HL-60/S4 treated with phorbol 12-myristate 13-acetate at 8.2 ng/mL for 4 days and 3 days (cell line): Measurements from ENCODE around the gene ASTN2.

Experiments used
- in situ Hi-C: fragments of 300-500 bp; cut with MboI; formaldehyde crosslinking; loops from 2 replicates; pipeline ENCODE4 v1.15.0; 2022; ENCODE audit warnings: low sequenced_read_pairs

Gene ASTN2

DNA sequence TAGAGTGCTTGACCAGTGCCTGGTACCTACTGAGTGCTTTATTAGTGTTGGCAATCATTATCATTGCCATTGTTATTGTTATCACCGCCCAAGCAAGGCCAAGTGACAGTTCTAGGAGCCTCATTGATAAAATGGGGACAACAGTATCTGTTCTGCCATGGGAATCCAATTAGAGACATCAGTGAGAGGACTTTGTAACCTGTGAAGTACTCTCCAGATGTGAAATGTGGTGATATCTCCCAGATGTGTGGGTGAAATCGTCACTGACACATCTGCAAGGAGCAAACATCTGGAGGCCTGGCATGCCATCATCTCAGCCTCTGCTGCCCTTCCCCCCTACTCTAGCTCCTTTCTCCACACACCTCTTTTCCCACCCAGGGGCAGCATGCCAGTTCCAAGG lies 1000.5 kb downstream of the ASTN2 start:
- in situ Hi-C loops = no loop called here

DNA sequence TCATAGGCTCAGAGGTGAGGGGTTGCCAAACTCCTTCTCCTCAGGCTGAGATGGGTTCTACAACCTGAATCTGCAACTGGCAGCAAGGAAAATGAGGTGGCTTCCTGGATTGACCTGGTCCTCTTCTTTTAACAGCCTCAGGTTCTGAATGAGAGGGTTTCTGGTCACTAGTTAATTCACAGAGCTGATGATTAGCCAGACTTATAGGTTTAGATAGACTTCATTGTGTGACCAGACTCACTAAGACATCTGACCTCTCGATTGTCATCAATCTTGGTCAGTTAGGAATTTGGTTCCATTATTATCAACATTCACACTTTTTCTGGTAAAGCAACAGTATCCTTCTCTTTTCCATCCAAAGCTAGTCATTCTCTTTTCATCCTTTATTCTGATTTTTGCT lies 1003.4 kb downstream of the ASTN2 start:
- in situ Hi-C loops = no loop called here

DNA sequence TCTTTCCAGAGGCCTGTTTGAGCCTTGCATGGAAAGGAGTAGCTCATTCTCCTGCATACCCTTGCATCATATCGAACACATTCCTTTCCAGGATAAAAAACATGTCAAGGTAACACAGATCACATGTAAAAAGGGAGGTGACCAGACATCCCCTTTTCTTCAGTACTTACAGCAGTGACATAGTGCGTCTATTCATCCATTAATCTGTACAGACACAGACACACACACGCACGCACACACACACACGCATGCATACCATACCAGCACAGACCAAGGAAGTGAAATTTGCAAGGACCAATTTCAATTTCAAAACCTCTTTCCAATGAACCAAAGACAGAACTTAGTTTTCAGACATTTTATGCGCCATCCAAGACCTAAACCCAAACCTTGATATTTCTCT lies 1005.2 kb downstream of the ASTN2 start:
- in situ Hi-C loops = no loop called here

DNA sequence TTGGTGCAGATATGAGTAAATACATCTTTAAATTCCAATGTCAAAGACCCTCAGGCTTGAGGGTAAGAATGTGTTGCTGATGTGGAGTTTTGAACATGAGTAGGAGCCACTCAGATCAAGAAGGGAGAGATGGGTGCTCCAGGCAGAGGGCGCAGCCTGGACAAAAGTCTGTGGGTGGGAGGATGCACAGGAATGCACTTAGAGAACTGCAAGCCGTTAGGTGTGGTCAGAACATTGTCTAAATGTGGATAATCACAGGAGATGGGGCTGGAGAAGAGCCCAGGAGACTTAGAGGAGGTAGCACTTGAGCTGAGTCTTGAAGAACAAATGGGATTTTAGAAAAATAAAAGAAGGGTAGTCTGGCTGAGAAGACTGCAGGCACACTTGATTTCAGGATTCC lies 1005.7 kb downstream of the ASTN2 start:
- in situ Hi-C loops = no loop called here

DNA sequence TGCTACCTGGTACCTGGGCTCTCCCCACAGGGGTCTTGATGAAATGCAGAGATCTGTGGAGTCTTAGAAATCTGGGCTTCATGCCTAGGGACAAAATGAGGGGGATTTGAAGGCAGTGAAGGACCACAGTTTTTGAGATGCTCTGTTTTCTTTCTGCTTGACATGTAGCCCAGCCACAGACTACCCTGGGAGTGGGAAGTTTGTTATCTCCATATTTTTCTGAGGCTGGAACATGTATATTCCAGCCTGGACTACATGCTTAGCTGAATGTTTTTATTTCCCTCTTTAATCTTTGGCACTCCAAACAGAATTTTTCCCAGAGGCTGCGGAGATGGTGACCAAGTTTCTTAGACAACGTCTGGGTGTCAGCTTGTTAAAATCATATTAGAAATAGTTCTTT lies 1008.4 kb downstream of the ASTN2 start:
- in situ Hi-C loops = no loop called here

DNA sequence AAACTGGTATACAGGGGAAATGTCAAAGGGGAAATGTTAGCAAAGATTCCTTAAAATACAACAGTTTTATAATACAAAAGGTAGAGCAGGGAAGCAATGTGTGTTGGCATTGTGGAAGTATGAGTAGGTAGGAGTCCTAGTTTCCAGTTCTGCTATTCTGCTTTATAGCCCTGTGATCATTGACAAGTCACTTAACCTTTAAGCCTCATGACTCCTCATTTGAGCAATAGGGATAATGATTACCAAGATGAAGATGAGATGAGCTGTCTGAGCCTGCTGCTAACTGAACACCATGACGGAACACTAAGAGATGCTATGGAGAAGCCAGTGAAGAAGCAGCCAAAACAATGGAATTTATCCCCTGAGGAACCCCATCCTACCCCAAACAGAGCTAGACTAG lies 1009.5 kb downstream of the ASTN2 start:
- in situ Hi-C loops = no loop called here

DNA sequence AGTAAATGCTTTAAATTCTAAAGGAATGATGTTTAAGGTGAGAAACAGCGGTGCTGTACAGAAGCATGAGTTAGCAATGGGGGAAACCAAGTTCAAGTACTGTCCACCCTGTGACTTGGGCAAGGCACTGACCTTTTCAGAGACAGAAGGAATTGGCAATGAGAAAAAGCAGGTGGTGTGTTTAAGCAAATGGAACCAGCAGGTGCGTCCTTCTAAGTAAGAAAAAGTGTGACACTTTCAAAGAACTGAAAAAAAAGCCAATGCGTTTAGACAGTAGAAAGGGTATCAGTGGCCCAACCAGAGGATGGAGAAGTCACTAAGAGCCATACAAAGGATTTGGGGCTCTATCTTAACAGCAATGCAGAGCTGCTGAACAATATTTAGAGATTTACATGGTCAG lies 1010.6 kb downstream of the ASTN2 start:
- in situ Hi-C loops = no loop called here

DNA sequence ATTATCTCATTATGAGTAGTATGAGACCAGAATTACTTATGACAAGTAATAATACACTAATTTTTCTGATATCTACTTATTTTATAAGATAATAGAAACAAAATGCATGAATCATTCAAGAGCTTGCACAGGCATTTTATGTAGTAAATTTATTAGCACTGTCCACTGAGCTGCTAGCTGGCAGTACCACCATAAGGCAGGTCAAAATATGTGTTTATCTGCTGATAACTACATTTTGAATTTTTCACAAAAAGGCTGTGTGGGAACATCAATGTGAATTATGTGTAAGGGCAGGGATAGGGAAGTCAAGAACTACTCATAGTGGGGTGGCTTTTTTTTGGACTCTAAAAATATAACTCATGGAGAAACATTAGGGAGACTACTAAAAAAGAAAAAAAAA lies 1011.7 kb downstream of the ASTN2 start:
- in situ Hi-C loops = no loop called here

DNA sequence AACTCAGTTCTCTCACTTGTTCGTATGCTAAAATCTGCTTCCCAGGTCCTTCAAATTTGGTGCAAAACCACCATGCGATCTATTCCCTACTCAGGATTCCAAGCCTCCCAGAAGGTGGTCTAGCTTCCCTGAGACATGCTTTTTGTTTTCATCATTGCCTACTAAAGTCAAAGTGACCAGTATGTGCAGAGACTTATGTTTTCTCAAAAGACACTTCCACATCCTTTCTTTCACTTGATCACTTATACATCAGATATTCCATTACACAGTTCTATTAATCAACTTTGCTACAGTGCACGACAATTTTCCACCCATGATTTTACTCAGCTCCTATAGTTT lies 1019.2 kb downstream of the ASTN2 start:
- in situ Hi-C loops = no loop called here

DNA sequence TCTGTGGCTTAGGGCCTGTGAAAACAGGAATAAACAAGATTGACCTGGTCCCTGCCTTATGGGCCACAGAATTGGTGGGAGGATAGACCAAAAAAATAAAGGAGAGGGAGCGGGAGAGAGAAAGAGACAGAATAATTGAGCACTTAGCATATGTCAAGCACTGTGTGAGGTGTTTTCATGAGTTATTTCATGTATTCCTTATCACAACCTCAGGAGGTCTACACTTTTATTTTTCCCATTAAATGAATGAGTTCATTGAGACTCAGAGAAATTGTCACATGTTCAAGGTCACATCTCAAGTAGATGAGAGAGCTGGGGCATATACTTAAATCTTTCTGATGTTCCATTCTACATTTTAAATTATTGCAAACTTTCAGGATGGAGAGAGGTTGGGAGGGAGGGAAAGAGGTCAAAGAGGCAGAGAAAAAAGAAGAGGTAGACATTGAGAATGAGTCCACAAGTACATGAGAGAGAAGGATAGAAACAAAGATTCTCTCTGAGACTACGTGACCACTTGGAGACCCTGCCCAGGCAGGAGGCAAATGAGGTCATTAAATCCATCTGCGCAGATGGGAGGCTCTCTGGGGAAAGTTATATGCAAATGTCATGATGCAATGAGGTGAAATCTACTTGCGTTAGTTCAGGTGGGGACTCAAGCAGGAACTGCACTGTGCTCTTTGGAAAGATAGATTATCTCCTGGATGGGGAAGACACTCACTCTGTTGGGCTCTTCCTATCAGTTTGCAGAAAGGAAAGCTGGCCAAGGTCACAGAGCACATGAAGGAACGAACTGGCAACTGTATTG lies 1019.8 kb downstream of the ASTN2 start:
- in situ Hi-C loops = no loop called here

DNA sequence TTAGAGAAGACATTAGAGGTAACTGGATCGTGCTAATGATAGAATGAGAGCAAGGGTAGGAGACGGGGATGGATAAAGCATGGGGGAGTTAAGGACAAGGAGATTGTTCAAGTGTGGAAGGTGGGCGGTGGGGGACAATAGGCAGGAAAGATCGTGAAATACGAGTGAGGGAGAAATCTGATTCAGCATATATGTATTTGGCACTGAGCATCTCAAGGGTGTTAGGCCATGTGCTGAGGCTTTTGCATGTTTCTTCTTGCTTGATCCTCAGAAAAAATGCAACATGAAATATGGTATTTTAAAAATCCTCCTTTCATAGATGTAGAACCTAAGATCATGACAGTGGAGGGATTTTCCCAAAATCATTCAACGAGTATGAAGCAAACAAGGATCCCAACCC lies 1020.8 kb downstream of the ASTN2 start:
- in situ Hi-C loops = no loop called here

DNA sequence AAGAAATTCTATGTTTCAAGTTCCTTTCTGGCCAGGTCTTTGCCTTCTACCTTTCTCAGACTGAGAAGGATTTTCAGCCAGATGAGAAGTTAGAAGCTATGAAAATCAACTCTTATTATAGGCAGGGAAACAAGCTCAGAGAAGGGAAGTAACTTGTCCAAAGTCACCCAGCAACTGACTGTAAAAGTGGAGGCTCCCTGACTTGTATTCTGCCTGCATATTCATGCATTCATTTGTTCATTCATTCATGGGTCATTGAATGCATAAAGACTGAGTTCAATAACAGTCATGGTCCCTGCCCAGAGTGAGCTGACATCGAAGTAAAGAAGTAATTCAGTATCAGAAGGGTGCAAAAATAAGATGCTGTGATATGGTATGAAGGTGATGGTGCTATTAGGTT lies 1021.7 kb downstream of the ASTN2 start:
- in situ Hi-C loops = no loop called here

DNA sequence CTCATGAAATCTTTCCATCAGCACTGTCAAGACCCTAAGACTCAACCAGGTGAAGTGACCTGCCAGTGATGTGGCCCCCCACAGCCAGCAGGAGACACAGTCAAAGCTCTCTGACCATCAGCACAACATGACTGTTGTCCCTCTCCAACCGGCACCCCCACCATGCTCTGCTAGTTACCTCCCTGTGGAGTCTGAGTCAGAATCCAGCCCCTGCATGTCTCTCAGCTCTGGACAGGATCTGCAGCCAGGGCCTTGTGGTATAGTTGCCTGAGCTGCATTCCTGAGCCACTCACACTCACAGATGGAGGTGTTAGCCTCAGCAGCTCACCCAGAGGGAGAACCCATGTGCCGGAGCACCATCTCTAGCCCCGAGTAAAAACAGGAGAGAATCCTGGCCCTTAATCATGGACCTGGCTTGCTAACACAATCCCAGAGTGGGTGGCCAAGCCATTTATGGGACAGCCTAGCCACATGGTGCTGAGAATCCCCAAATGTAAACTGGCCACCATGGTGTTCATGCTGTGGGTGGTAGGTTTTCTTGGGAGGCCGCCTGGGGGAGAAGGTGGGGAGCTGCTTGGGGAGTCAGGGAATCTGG lies 1023.5 kb downstream of the ASTN2 start:
- in situ Hi-C loops = no loop called here

DNA sequence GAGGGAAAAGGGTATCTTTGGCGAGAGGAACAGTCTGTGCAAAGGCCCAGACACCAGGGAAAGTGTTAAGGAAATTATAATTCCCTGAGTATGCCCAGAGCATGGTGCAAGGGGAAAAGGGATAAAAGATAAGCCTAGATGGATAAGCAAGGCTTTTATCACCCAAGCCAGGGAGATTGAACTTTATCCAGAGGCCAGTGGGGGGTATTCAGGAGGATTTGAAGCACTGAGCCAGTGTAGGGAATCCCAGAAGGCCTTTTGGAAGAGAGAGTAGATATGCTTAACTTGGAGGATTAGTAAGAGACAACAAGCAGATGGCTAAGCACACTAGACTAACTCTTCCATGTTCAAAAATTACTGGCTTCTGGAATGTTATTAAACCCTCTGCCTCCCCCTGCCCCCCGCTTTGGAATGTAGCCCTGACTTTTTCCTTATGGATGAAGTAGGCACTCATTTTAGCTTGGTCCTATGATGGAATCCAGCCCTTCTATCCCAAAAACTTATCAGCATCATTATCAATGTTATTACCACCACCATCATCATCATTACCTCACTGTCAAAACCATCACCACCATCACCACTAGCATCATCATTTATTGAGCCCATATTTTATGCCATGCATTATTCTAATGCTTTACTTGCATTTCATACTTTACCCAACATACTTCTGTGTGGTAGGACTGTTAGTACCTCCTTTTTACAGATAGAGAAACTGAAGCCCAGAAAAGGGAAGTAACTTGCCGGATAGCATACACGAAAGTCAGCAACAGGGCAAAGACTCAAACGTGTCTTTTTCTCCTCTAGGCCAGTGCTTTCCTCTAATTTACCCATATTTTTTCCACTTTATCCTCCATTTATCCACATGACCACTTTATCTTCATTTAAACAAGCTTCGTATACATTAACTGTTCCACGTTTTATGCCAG lies 1024.3 kb downstream of the ASTN2 start:
- in situ Hi-C loops = no loop called here

DNA sequence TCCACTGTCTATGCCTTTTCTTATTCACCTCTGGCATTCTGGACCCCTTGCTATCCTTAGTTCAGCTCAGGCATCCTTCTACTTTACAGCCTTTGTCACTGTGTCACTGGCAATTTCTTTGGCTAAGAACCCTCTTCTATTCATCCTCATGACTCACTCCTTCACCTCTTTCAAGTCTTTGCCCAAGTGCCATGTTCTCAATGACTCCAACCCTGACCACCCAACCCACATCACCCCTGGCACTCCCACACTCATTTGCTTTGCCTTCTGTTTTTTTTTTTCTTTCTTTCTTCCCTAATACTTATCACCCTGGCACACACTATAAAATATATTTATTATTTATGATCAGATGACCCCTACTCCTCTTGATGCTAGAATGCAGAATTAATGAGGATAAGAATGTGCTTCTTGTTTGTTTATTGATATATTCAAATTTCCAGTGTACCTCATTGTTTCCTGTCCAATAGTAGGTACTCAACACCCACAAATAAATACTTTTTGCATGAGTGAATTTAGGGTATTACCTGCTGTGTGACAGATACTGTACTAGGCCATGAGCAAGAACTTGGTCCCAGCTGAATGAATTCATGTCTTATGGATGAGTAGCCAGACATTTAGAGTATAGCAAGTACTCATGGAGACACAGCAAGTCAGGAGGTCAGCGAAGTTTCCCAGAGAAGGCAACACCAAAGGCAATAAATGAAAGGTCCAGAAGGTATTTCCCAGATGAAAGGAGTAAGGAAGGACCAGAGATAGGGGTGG lies 1025.1 kb downstream of the ASTN2 start:
- in situ Hi-C loops = no loop called here

DNA sequence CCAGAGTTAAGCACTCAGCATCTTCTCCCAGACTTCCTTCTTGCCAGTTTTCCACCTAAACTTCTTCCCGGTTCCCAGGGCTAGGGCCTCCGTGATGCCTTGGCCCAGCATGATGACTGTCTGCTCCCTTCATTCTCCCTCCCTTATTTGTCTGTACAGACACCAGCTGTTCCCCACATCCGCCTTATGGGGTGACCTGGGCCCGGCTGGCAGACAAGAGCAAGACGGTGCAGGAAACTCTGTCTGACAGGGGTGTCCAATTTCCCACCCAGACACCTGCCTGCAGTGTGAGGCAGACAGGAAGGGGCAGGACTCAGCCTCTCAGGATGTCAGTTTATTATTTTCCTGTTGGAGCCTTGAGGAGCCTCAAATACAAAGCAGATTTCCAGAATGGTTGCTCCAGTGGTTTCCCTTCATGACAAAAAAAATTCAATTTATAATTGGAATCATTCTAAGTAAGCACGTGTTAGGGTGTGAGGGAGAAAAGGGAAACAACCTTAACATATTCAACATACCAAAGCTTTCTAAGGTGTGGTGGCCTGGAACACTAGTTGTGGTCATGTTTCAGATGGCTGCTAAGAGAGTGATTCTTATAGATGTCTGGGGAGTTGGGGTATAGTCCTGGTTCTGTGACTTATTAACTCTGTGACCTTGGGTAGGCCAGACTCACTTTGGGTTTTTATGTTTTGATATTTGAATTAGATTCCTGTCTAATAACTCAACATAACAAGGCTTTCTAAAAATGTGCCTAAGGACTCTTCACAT lies 1026.7 kb downstream of the ASTN2 start:
- in situ Hi-C loops = no loop called here

DNA sequence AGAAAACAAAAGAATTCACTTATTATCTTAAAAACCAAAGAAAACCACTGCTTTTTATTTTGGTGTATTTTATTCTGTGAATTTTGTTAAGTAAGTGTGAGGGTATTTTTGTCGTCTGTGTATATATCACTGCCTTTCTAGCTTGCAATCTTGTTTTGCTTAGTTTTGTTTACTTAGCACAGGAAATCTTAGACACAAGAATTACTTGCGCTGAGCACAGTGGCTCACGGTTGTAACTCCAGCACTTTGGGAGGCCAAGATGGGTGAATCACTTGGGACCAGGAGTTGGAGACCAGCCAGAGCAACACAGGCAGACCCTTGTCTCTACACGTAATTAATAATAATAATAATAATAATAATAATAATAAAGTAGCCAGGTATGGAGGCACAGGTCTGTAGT lies 1030.9 kb downstream of the ASTN2 start:
- in situ Hi-C loops = no loop called here

DNA sequence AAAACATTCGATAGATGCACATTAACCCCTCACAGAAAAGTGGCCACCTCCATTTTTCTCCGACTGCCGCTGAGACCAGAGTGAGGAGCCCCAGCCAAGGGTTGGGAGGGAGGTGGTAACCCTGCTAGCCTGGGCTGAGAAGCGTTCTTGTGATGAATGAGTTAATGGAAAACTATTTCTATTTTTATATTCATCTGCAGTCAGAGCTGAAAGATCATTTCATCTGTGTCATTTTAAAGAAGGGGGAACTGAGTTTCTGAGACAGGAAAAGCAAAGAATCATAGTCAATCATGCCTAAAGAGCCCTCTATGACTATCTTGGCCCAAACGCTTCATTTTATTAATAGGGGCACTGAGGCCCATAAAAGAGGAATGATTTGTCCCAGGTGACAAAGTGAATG lies 1031.7 kb downstream of the ASTN2 start:
- in situ Hi-C loops = no loop called here

DNA sequence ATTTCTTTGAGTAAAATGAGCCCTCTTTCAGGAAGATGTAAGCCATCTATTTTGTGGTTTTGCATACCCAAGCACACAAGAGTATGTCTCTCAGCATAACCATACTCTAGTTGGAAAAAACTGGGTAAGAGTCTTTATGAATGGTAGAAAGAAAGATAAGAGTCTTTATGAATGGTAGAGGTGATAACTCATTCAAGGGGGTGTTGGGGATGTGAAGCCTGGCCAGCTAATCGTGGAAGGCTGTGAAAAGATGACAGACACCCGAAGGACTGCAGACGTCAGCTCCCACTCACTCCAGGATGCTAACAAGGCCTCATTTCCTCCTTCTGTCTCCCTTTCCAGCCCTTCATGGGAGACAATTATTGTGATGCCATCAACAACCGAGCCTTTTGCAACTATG lies 1032.8 kb downstream of the ASTN2 start:
- in situ Hi-C loops = no loop called here

DNA sequence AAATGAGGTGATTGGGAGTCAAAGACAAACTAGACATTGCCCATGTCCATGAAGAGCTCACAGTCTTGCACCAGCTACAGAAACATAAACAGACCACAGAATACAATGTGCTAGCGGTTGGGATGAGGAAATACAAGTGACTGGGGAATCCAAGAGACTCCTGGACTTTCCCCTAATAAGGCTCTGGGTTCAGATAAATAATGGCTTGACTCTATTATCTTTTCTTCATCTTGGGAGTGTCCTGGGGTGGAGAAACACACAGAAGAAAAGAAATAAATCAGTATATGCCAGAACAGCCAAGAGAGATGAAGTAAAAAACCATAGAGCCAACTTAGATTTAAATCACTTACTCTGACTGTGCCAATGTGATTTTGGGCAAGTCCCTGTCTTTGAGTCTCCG lies 1033.5 kb downstream of the ASTN2 start:
- in situ Hi-C loops = no loop called here
